Measurements from ENCODE around the gene INTS13. TPM values are rescaled to one million over a fixed set of nuclear protein-coding genes. Genes with fewer than 3 reads are reported as not detected.

The INTS13 gene
- total and polyA plus RNA-seq, 2 of the 13 experiments (the other 11 are each of a cell fraction or from before 2014, with no cell fraction given), result 16.3 to 43.7 TPM

GRCh38 chr12:26940516-26941214 lies 2.9 kb upstream of the INTS13 start:
- ChIA-PET CTCF (ENCODE audit: low intra/inter-chr PET ratio, low total read pairs) (no interaction called here), POLR2A (no interaction called here)
- Histone ChIP-seq H3K4me3 (replicated peaks in 1 of 3; ENCODE audit: insufficient read depth in 1 of 3, low read depth in 2 of 3, low read length in 3 of 3) (peak overlapping the region in 1 of 3 experiments; percentile 99; a peak in 3 of 6 replicates), H3K27me3 (ENCODE audit: control insufficient read depth in 1 of 2, insufficient read depth in 2 of 2, low read length in 2 of 2) (no peaks in the 10 kb centered on the region; a peak in 1 of 5 replicates), H3K9ac (ENCODE audit: insufficient read depth, low read depth, low read length) (peak overlapping the region; percentile 13; the same call in 1 of the 2 replicates), H4K20me1 (ENCODE audit: insufficient read depth, low read length) (peaks cover 10% of the 10 kb centered on the region), H3K27ac (ENCODE audit: extremely low read length, insufficient read depth, low read length) (no peak overlapping the region), H2AFZ (ENCODE audit: low read length) (no peak overlapping the region), H3K4me1 (ENCODE audit: insufficient read depth, low read length) (peaks cover 30% of the 10 kb centered on the region), H3K79me2 (ENCODE audit: insufficient read depth, low read length) (peaks cover 87% of the 10 kb centered on the region), H3K9me3 (ENCODE audit: low read length) (no peaks in the 10 kb centered on the region), H3K36me3 (replicated peaks in 1 of 2; ENCODE audit: control insufficient read depth in 1 of 2, insufficient read depth in 2 of 2, low read length in 2 of 2) (no peaks in the 10 kb centered on the region), H3K4me2 (ENCODE audit: low read depth, low read length) (peak overlapping the region; percentile 89)
- ATAC-seq (no peak), FAIRE-seq (no peak), DNase-seq (ENCODE audit: low spot score) (no peak)
- in situ Hi-C loops (cut with HindIII; ENCODE audit: extremely low pct_ligation_motif_present, low pct_unique_long_range_greater_than_20kb), result no loop called here
- BruUV-seq (replicated peaks), result no TSS peak
- 86% methylated on average over 3 of the region's 3 CpGs for WGBS (ENCODE audit: low lambda C conversion rate)
- intact Hi-C loops (cut with micrococcal nuclease; ENCODE audit: unreplicated experiment), result no loop called here
- no peak for TF ChIP-seq FOSL2 (CRISPR knock-in tag; IDR thresholded peaks at IDR 0.05)
- TF ChIP-seq MED13 (CRISPR knock-in tag; IDR thresholded peaks at IDR 0.05), result no peak
- TF ChIP-seq SMC3 (IDR thresholded peaks at IDR 0.05; ENCODE audit: low read length), result no peak
- no peak for TF ChIP-seq ZSCAN22 (CRISPR knock-in tag; IDR thresholded peaks at IDR 0.05)
- no peak for TF ChIP-seq ZNF672 (CRISPR knock-in tag; IDR thresholded peaks at IDR 0.05)
- TF ChIP-seq ZKSCAN1 (IDR thresholded peaks at IDR 0.05; ENCODE audit: low read length), result no peak
- TF ChIP-seq MIER2 (CRISPR knock-in tag; IDR thresholded peaks at IDR 0.05), result no peak
- TF ChIP-seq ZNF75D (CRISPR knock-in tag; IDR thresholded peaks at IDR 0.05; ENCODE audit: borderline replicate concordance), result no peak
- no peak for TF ChIP-seq MIER3 (CRISPR knock-in tag; IDR thresholded peaks at IDR 0.05; ENCODE audit: borderline replicate concordance)
- no peak for TF ChIP-seq ZNF124 (CRISPR knock-in tag; IDR thresholded peaks at IDR 0.05)
- no peak for TF ChIP-seq ZNF772 (CRISPR knock-in tag; IDR thresholded peaks at IDR 0.05)
- no peak for TF ChIP-seq ZNF678 (CRISPR knock-in tag; IDR thresholded peaks at IDR 0.05)

Measured in HepG2 (cell line).